Measurements from ENCODE around the gene PTBP2. TPM values are rescaled to one million over a fixed set of nuclear protein-coding genes. Genes with fewer than 3 reads are reported as not detected.

The PTBP2 gene
- total RNA-seq, 1 experiment from 2014 or later = 29.1 TPM

DNA sequence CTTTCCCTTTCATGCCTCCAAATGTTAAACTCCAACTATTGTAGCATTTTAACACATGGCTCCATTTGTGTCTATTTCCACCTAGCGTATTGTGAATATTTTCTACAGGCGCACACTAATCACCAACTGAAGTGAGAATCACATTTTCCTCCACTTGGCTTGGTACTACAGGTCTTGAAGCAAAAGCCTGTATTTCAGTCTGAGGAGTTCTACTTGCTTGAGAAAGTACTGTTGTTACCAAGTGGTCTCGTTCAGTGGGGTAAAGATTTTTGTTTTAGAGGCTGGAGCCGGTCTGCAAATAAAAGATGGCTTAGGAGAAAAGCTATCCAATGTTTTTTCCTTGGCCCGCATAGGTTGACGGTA lies 550 bp upstream of the PTBP2 start:
- Histone ChIP-seq H3K27ac (ENCODE audit: low read depth, low read length, poor library complexity, severe bottlenecking) (peak overlapping the region; percentile 96), H3K4me1 (ENCODE audit: insufficient read depth, low read length, poor library complexity, severe bottlenecking) (peaks cover 9% of the 10 kb centered on the region), H3K4me3 (ENCODE audit: low read depth, low read length, poor library complexity, severe bottlenecking) (peak overlapping the region; percentile 99), H3K36me3 (ENCODE audit: insufficient read depth, low read length, poor library complexity, severe bottlenecking) (peaks cover 22% of the 10 kb centered on the region), H3K9me3 (ENCODE audit: low read depth, low read length, poor library complexity, severe bottlenecking) (no peaks in the 10 kb centered on the region), H3K27me3 (replicated peaks; ENCODE audit: insufficient read depth, low read depth, low read length, poor library complexity) (no peaks in the 10 kb centered on the region)
- POLR2A ChIA-PET (ENCODE audit: low non-redundant PET) = no interaction called here
- TF ChIP-seq CTCF (conservative IDR thresholded peaks at IDR 0.05; ENCODE audit: low read depth, low read length) = no peak
- no peak for DNase-seq (ENCODE audit: low spot score)
- CTCF ChIA-PET = no interaction called here
- intact Hi-C loops (cut with micrococcal nuclease; ENCODE audit: unreplicated experiment) = no loop called here
- TSS peak; percentile 66 for BruUV-seq (replicated peaks)

DNA sequence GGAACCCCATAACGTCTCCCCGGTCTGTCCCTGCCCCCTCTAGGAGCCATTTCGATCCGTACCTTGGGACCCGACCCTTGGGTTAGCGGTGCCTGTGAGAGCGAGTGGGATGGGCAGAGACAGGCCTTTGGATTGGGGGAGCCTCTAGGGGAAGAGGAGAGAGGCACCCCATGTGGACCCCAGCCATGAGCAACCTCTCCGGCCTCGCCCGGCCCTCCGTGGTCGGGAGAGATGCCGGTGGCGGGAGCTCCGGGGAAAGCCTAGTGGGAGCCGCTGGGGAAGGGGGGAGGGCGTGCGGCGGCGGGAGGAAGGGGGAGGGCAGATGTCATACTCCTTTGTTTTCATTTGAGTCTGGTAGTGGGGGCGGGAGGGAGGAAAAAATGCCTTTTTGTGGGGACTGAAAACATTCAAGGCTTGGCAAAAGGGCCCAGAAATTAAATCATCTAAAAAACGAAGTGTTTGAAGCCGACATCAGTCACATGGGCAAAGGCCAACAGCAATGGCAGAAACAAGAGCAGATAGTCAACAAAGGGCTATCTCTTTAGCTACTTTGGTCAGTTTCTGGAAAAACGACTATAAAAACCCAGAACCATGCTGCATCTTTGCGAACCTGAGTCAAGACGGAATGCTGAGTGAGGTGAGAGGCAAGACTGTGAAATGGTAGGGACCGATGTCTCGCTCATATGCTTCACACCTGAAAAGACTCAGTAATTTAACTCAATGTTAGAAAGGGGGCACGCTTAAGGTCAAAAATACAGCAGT lies 758 bp downstream of the PTBP2 start:
- Histone ChIP-seq H3K4me1 (ENCODE audit: insufficient read depth, low read length, poor library complexity, severe bottlenecking) (peaks cover 9% of the 10 kb centered on the region), H3K36me3 (ENCODE audit: insufficient read depth, low read length, poor library complexity, severe bottlenecking) (peaks cover 34% of the 10 kb centered on the region), H3K9me3 (ENCODE audit: low read depth, low read length, poor library complexity, severe bottlenecking) (no peaks in the 10 kb centered on the region), H3K27ac (ENCODE audit: low read depth, low read length, poor library complexity, severe bottlenecking) (peak overlapping the region; percentile 96), H3K4me3 (ENCODE audit: low read depth, low read length, poor library complexity, severe bottlenecking) (peak overlapping the region; percentile 99), H3K27me3 (replicated peaks; ENCODE audit: insufficient read depth, low read depth, low read length, poor library complexity) (no peaks in the 10 kb centered on the region)
- POLR2A ChIA-PET (ENCODE audit: low non-redundant PET) = no interaction called here
- TF ChIP-seq CTCF (conservative IDR thresholded peaks at IDR 0.05; ENCODE audit: low read depth, low read length) (no peak), EZH2 (IDR thresholded peaks at IDR 0.05; ENCODE audit: borderline replicate concordance, low read depth, low read length, poor library complexity, severe bottlenecking) (no peak)
- intact Hi-C loops (cut with micrococcal nuclease; ENCODE audit: unreplicated experiment) = no loop called here
- CTCF ChIA-PET = interaction anchor here (0.5 kb wide), 1 partner anchor 379 kb away, joined by 3 read pairs; no protein-coding TSS in a partner anchor
- peak; percentile 61 for DNase-seq (ENCODE audit: low spot score)
- BruUV-seq (replicated peaks) = TSS peak; percentile 55

DNA sequence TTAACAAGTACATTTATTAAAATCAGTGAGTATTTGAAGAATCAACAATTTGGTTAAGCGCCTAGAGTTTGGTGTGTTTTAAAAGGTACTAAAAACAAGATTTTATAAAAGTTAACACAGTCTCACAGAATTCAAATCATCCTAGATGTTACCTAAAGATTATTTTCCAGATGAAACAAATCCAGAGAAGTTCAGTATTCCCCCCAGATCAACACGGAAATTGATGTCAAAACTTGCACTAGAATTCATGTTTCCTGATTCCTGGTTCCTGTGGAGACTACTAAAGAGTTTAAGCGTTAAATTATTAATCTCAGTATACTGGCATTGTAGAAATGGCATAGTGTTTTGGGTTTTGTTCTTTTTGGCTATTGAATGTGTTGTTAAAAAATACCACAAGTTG lies 1.4 kb downstream of the PTBP2 start:
- POLR2A ChIA-PET (ENCODE audit: low non-redundant PET) = no interaction called here
- no peak for DNase-seq (ENCODE audit: low spot score)
- Histone ChIP-seq H3K4me1 (ENCODE audit: insufficient read depth, low read length, poor library complexity, severe bottlenecking) (peaks cover 9% of the 10 kb centered on the region), H3K27ac (ENCODE audit: low read depth, low read length, poor library complexity, severe bottlenecking) (peak overlapping the region; percentile 96), H3K4me3 (ENCODE audit: low read depth, low read length, poor library complexity, severe bottlenecking) (peak overlapping the region; percentile 99), H3K36me3 (ENCODE audit: insufficient read depth, low read length, poor library complexity, severe bottlenecking) (peaks cover 39% of the 10 kb centered on the region), H3K9me3 (ENCODE audit: low read depth, low read length, poor library complexity, severe bottlenecking) (no peaks in the 10 kb centered on the region), H3K27me3 (replicated peaks; ENCODE audit: insufficient read depth, low read depth, low read length, poor library complexity) (no peaks in the 10 kb centered on the region)
- CTCF ChIA-PET = interaction anchor here (0.5 kb wide), 1 partner anchor 379 kb away, joined by 3 read pairs; no protein-coding TSS in a partner anchor
- intact Hi-C loops (cut with micrococcal nuclease; ENCODE audit: unreplicated experiment) = no loop called here
- TF ChIP-seq CTCF (conservative IDR thresholded peaks at IDR 0.05; ENCODE audit: low read depth, low read length) (no peak), EZH2 (IDR thresholded peaks at IDR 0.05; ENCODE audit: borderline replicate concordance, low read depth, low read length, poor library complexity, severe bottlenecking) (no peak)
- no TSS peak for BruUV-seq (replicated peaks)
